ENCODE data around the gene HIVEP1.

HIVEP1 gene

DNA sequence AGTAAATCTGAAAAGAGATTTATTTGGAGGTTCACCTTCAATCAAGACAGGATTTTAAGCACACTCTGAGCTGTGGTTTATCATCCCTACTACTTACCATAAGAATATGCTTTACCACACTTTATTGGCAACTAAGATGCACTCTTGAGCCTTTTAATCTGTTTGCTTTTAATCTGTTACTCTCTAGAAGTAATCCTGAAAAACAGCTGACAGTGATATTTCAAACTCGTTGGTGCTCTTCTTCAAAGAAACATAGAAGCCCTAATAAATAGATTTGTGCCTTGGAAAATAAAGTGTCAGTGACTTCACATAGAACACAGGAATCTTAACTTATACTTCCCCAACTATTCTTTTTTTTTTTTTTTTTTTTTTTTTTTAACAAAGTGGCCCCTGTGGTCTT lies 102.9 kb downstream of the HIVEP1 start:
- H4K8ac ChIP-seq (ENCODE audit: low read depth, low read length), result no peak overlapping the region
- no peak overlapping the region for H3K9ac ChIP-seq (ENCODE audit: low read depth, low read length, poor library complexity)
- H3K79me1 ChIP-seq (ENCODE audit: low read depth, low read length), result peaks cover 2% of the 10 kb centered on the region
- no peak overlapping the region for H3K18ac ChIP-seq (ENCODE audit: low read length)
- no peak overlapping the region for H3K14ac ChIP-seq (ENCODE audit: low read length)
- peaks cover 2 to 5% of the 10 kb centered on the region in 2 donors for H3K4me1 ChIP-seq (ENCODE audit: control insufficient read depth in 2 of 2, insufficient read depth in 1 of 2, low read depth in 1 of 2, low read length in 2 of 2)
- H3K4me2 ChIP-seq (ENCODE audit: insufficient read depth, low read length, poor library complexity, severe bottlenecking), result no peak overlapping the region
- H3K27ac ChIP-seq (replicated peaks; ENCODE audit: low read length), result no peak overlapping the region
- H2AFZ ChIP-seq (ENCODE audit: low read length), result no peak overlapping the region
- no peak overlapping the region for H2AK5ac ChIP-seq (ENCODE audit: low read depth, low read length)
- H3K4ac ChIP-seq (ENCODE audit: low read length), result no peak overlapping the region
- H2BK5ac ChIP-seq (ENCODE audit: low read length), result no peak overlapping the region
- H2BK12ac ChIP-seq (ENCODE audit: low read length), result no peak overlapping the region
- peaks cover 2 to 6% of the 10 kb centered on the region in 2 donors for H3K9me3 ChIP-seq (replicated peaks in 1 of 2; ENCODE audit: control insufficient read depth in 2 of 2, insufficient read depth in 1 of 2, low read depth in 1 of 2, low read length in 2 of 2)
- no peak for DNase-seq (ENCODE audit: low spot score)
- no CpG with 5 or more reads among the region's 1 CpG for WGBS, 2 donors (ENCODE audit: extremely low coverage in 2 of 2, insufficient read length in 2 of 2, insufficient replicate concordance in 1 of 2)
- H3K27me3 ChIP-seq (ENCODE audit: control insufficient read depth in 3 of 3, insufficient read depth in 3 of 3, low read depth in 1 of 3, low read length in 3 of 3), result no peaks in the 10 kb centered on the region
- H2BK120ac ChIP-seq (ENCODE audit: low read depth, low read length), result no peak overlapping the region
- H3K36me3 ChIP-seq (replicated peaks in 1 of 2; ENCODE audit: control insufficient read depth in 2 of 2, insufficient read depth in 2 of 2, low read length in 2 of 2), result peaks cover 3 to 15% of the 10 kb centered on the region in 2 donors
- no peak overlapping the region for H3K4me3 ChIP-seq (ENCODE audit: low read length in 2 of 2)
- no peak overlapping the region for H4K91ac ChIP-seq (ENCODE audit: low read depth, low read length, poor library complexity)
- no peak overlapping the region for H2BK15ac ChIP-seq (ENCODE audit: low read length)
- H3K23ac ChIP-seq (ENCODE audit: low read depth, low read length, poor library complexity), result no peak overlapping the region

DNA sequence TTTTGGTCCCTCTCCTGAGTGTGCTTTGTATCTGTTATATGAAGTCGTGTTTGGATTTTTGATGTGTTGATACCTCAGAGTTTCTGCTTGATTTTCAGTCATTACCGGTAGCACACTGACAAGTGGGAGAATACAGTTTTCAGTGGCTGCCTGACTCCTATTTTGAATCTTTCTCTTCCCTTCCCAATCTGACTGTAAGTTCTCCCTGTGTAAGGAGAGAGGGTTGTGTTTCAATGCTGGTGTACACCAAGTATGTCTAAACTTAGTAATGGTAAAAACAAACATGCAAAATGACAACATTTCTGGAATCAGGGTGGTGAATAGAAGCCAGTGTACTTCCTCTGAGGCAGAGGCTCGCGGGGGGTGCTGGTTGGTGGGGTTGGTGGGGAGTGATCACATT lies 103.4 kb downstream of the HIVEP1 start:
- no CpG with 5 or more reads among the region's 4 CpGs for WGBS, 2 donors (ENCODE audit: extremely low coverage in 2 of 2, insufficient read length in 2 of 2, insufficient replicate concordance in 1 of 2)
- Histone ChIP-seq H2BK120ac (ENCODE audit: low read depth, low read length) (no peak overlapping the region), H3K4me2 (ENCODE audit: insufficient read depth, low read length, poor library complexity, severe bottlenecking) (no peak overlapping the region), H4K8ac (ENCODE audit: low read depth, low read length) (no peak overlapping the region), H2AFZ (ENCODE audit: low read length) (no peak overlapping the region), H3K27me3 (ENCODE audit: control insufficient read depth in 3 of 3, insufficient read depth in 3 of 3, low read depth in 1 of 3, low read length in 3 of 3) (no peaks in the 10 kb centered on the region), H3K4me1 (ENCODE audit: control insufficient read depth in 2 of 2, insufficient read depth in 1 of 2, low read depth in 1 of 2, low read length in 2 of 2) (peaks cover 2 to 5% of the 10 kb centered on the region in 2 donors), H4K91ac (ENCODE audit: low read depth, low read length, poor library complexity) (no peak overlapping the region), H3K27ac (replicated peaks; ENCODE audit: low read length) (no peak overlapping the region), H3K18ac (ENCODE audit: low read length) (no peak overlapping the region), H2BK12ac (ENCODE audit: low read length) (no peak overlapping the region), H3K4me3 (ENCODE audit: low read length in 2 of 2) (no peak overlapping the region), H3K79me1 (ENCODE audit: low read depth, low read length) (peaks cover 2% of the 10 kb centered on the region), H3K4ac (ENCODE audit: low read length) (no peak overlapping the region), H2BK5ac (ENCODE audit: low read length) (no peak overlapping the region), H3K36me3 (replicated peaks in 1 of 2; ENCODE audit: control insufficient read depth in 2 of 2, insufficient read depth in 2 of 2, low read length in 2 of 2) (peaks cover 8 to 15% of the 10 kb centered on the region in 2 donors), H2BK15ac (ENCODE audit: low read length) (no peak overlapping the region), H3K9ac (ENCODE audit: low read depth, low read length, poor library complexity) (no peak overlapping the region), H3K23ac (ENCODE audit: low read depth, low read length, poor library complexity) (no peak overlapping the region), H2AK5ac (ENCODE audit: low read depth, low read length) (no peak overlapping the region), H3K14ac (ENCODE audit: low read length) (no peak overlapping the region), H3K9me3 (replicated peaks in 1 of 2; ENCODE audit: control insufficient read depth in 2 of 2, insufficient read depth in 1 of 2, low read depth in 1 of 2, low read length in 2 of 2) (peaks cover 2 to 8% of the 10 kb centered on the region in 2 donors)
- DNase-seq (ENCODE audit: low spot score), result no peak

DNA sequence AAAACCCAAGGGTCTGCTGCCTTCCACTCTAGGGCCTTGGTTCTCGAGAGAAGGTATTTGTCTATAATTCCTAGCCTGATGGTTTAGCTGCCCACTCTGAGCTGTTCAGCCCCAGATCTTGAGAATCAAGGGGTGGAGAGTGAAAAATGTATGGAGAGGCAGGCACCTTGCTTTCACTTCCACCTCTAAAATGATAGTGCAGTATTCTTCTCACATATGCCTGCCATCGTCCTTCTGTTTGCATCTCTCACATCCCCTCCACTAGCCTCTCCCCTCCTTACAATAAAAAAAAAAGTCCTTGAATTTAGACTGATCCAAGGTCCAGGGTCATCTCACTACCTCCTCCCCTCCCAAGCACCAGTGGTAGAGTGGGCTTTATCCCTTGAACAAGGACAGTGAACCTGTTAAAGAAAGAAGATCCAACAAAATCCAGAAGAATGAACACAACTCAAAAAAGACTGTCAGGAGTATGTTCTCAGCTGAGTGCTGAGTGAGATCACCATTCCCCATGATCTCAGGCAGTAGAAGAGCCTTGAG lies 104.2 kb downstream of the HIVEP1 start:
- Histone ChIP-seq H2BK15ac (ENCODE audit: low read length) (no peak overlapping the region), H2BK12ac (ENCODE audit: low read length) (no peak overlapping the region), H3K23ac (ENCODE audit: low read depth, low read length, poor library complexity) (no peak overlapping the region)

DNA sequence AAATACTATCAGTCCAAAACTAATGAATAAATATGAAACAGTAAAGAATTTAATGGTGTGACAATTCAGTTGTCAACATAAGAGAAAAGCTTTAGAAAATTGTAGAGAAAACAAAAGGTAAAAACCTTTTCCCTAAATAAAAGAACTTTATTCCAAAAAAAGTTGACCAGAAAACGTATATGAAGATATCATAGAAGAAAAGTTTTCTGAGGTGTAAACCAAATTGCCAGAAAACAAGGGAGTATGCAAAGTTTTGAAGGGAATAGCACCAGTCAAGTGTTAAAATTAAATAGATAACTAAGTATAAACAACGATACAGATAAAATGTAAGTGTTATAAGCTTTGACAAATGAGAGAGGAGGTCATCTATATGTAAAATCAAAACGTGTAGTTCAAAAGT lies 104.9 kb downstream of the HIVEP1 start:
- no peak overlapping the region for H2BK12ac ChIP-seq (ENCODE audit: low read length)
- no peak overlapping the region for H3K27ac ChIP-seq (replicated peaks; ENCODE audit: low read length)
- no peak overlapping the region for H3K4ac ChIP-seq (ENCODE audit: low read length)
- H3K18ac ChIP-seq (ENCODE audit: low read length), result no peak overlapping the region
- no peak overlapping the region for H3K9ac ChIP-seq (ENCODE audit: low read depth, low read length, poor library complexity)
- no CpG with 5 or more reads among the region's 3 CpGs for WGBS, 2 donors (ENCODE audit: extremely low coverage in 2 of 2, insufficient read length in 2 of 2, insufficient replicate concordance in 1 of 2)
- no peak overlapping the region for H3K4me3 ChIP-seq (ENCODE audit: low read length in 2 of 2)
- H4K91ac ChIP-seq (ENCODE audit: low read depth, low read length, poor library complexity), result no peak overlapping the region
- no peaks in the 10 kb centered on the region for H3K27me3 ChIP-seq (ENCODE audit: control insufficient read depth in 3 of 3, insufficient read depth in 3 of 3, low read depth in 1 of 3, low read length in 3 of 3)
- peaks cover 22 to 24% of the 10 kb centered on the region in 2 donors for H3K36me3 ChIP-seq (replicated peaks in 1 of 2; ENCODE audit: control insufficient read depth in 2 of 2, insufficient read depth in 2 of 2, low read length in 2 of 2)
- H2BK120ac ChIP-seq (ENCODE audit: low read depth, low read length), result no peak overlapping the region
- H2BK5ac ChIP-seq (ENCODE audit: low read length), result no peak overlapping the region
- H3K9me3 ChIP-seq (replicated peaks in 1 of 2; ENCODE audit: control insufficient read depth in 2 of 2, insufficient read depth in 1 of 2, low read depth in 1 of 2, low read length in 2 of 2), result peaks cover 7 to 15% of the 10 kb centered on the region in 2 donors
- H3K79me1 ChIP-seq (ENCODE audit: low read depth, low read length), result peaks cover 2% of the 10 kb centered on the region
- H3K4me1 ChIP-seq (ENCODE audit: control insufficient read depth in 2 of 2, insufficient read depth in 1 of 2, low read depth in 1 of 2, low read length in 2 of 2), result peaks cover 2 to 5% of the 10 kb centered on the region in 2 donors
- DNase-seq (ENCODE audit: low spot score), result no peak
- H3K14ac ChIP-seq (ENCODE audit: low read length), result no peak overlapping the region
- H3K4me2 ChIP-seq (ENCODE audit: insufficient read depth, low read length, poor library complexity, severe bottlenecking), result no peak overlapping the region
- H4K8ac ChIP-seq (ENCODE audit: low read depth, low read length), result no peak overlapping the region
- H3K23ac ChIP-seq (ENCODE audit: low read depth, low read length, poor library complexity), result no peak overlapping the region
- H2AFZ ChIP-seq (ENCODE audit: low read length), result no peak overlapping the region
- H2BK15ac ChIP-seq (ENCODE audit: low read length), result no peak overlapping the region
- H2AK5ac ChIP-seq (ENCODE audit: low read depth, low read length), result no peak overlapping the region

More for the DNA sequence above, 104.2 kb downstream of the HIVEP1 start:
- Histone ChIP-seq H2BK120ac (ENCODE audit: low read depth, low read length) (no peak overlapping the region), H3K4me3 (ENCODE audit: low read length in 2 of 2) (no peak overlapping the region), H3K9me3 (replicated peaks in 1 of 2; ENCODE audit: control insufficient read depth in 2 of 2, insufficient read depth in 1 of 2, low read depth in 1 of 2, low read length in 2 of 2) (peaks cover 2 to 13% of the 10 kb centered on the region in 2 donors), H3K9ac (ENCODE audit: low read depth, low read length, poor library complexity) (no peak overlapping the region), H3K79me1 (ENCODE audit: low read depth, low read length) (peaks cover 2% of the 10 kb centered on the region), H3K36me3 (replicated peaks in 1 of 2; ENCODE audit: control insufficient read depth in 2 of 2, insufficient read depth in 2 of 2, low read length in 2 of 2) (peaks cover 15 to 17% of the 10 kb centered on the region in 2 donors), H2AK5ac (ENCODE audit: low read depth, low read length) (no peak overlapping the region), H3K4ac (ENCODE audit: low read length) (no peak overlapping the region), H3K27me3 (ENCODE audit: control insufficient read depth in 3 of 3, insufficient read depth in 3 of 3, low read depth in 1 of 3, low read length in 3 of 3) (no peaks in the 10 kb centered on the region), H3K14ac (ENCODE audit: low read length) (no peak overlapping the region), H2AFZ (ENCODE audit: low read length) (no peak overlapping the region), H3K4me2 (ENCODE audit: insufficient read depth, low read length, poor library complexity, severe bottlenecking) (no peak overlapping the region), H2BK5ac (ENCODE audit: low read length) (no peak overlapping the region), H3K4me1 (ENCODE audit: control insufficient read depth in 2 of 2, insufficient read depth in 1 of 2, low read depth in 1 of 2, low read length in 2 of 2) (peaks cover 2 to 5% of the 10 kb centered on the region in 2 donors), H3K18ac (ENCODE audit: low read length) (no peak overlapping the region), H4K8ac (ENCODE audit: low read depth, low read length) (no peak overlapping the region), H3K27ac (replicated peaks; ENCODE audit: low read length) (no peak overlapping the region), H4K91ac (ENCODE audit: low read depth, low read length, poor library complexity) (no peak overlapping the region)
- no peak for DNase-seq (ENCODE audit: low spot score)
- no CpG with 5 or more reads among the region's 2 CpGs for WGBS, 2 donors (ENCODE audit: extremely low coverage in 2 of 2, insufficient read length in 2 of 2, insufficient replicate concordance in 1 of 2)

All from neuronal stem cell (in vitro differentiated cells).